Aorta (tissue), 5 donors: ENCODE data around the gene ARID1B. TPM values are rescaled to one million over a fixed set of nuclear protein-coding genes. Genes with fewer than 3 reads are reported as not detected.

ENCODE experiments used
- ATAC-seq: fragments of 200-7000 bp; cut with Tn5 transposase; one replicate; pipeline ENCODE4 v1.9.1; 2022; ENCODE audit warnings: moderate library complexity; ENCODE audit not compliant: low FRiP score
- DNase-seq, 2 donors: peaks; one replicate each; pipeline ENCODE4 v3.0.0-alpha.2; 2020
- H3K27ac ChIP-seq, 2 donors: one replicate each; pipeline ENCODE4 v1.5.1; 2013; ENCODE audit warnings: low read length in 2 of 2, mild to moderate bottlenecking in 2 of 2, moderate library complexity in 2 of 2, control low read depth in 1 of 2, inconsistent platforms in 1 of 2, low read depth in 1 of 2
- H3K27me3 ChIP-seq, 2 donors: one replicate each; pipeline ENCODE4 v1.6.1; 2013; ENCODE audit warnings: control low read depth in 1 of 2, low read length in 1 of 2, mild to moderate bottlenecking in 1 of 2, moderate library complexity in 1 of 2; ENCODE audit not compliant: insufficient read depth in 2 of 2, control insufficient read depth in 1 of 2
- H3K36me3 ChIP-seq, 2 donors: one replicate each; pipeline ENCODE4 v1.6.1; 2013; ENCODE audit warnings: control low read depth in 1 of 2, low read length in 1 of 2, mild to moderate bottlenecking in 1 of 2; ENCODE audit not compliant: insufficient read depth in 2 of 2, control insufficient read depth in 1 of 2
- H3K4me1 ChIP-seq, 2 donors: one replicate each; pipeline ENCODE4 v1.6.1; 2013; ENCODE audit warnings: low read length in 2 of 2, control low read depth in 1 of 2, mild to moderate bottlenecking in 1 of 2, moderate library complexity in 1 of 2; ENCODE audit not compliant: insufficient read depth in 2 of 2, control insufficient read depth in 1 of 2
- H3K4me3 ChIP-seq, 2 donors: one replicate each; pipeline ENCODE4 v1.5.1; 2013; ENCODE audit warnings: low read length in 2 of 2, control low read depth in 1 of 2, mild to moderate bottlenecking in 1 of 2
- H3K9me3 ChIP-seq: one replicate; pipeline ENCODE4 v1.6.1; 2013; ENCODE audit warnings: mild to moderate bottlenecking, low read length; ENCODE audit not compliant: control insufficient read depth
- WGBS, 2 donors: extraction: QIAGEN DNeasy Blood & Tissue Kit; methylation state at CpG; one replicate each; pipeline ENCODE4 v1.1.7; 2013; 5-methylcytosine and 5-hydroxymethylcytosine counted together
- intact Hi-C, 2 donors: fragments of 100-400 bp; cut with DNase I; formaldehyde crosslinking; loops; one replicate each; pipeline versions ENCODE4 v1.14.2 to v1.15.0; 2022
- polyA plus RNA-seq, 2 donors: library from polyadenylated mRNA; stranded (reverse); fragments of 200-250 nt; gene quantifications; one replicate each; pipeline ENCODE4 v1.2.3, GENCODE V29; 2013
- total RNA-seq, 2 donors: library from RNA; stranded (reverse); fragmentation: NEBNext Ultra II Directional; extraction: Animal tissue kit (Norgen Biotek cat#: 25700); gene quantifications; one replicate each; pipeline ENCODE4 v1.2.1, GENCODE V29; 2021
- donor health status: healthy with polysubstance abuse.
- donor health status: Bipolar disorder and iron deficiency.
- donor health status: DM: no; HTN: no; CAD: no.
- donor health status: DM: no; HTN: no; CAD: no.
- donor health status: DM: yes; HTN: yes; CAD: no.

ARID1B gene
- total and polyA plus RNA-seq, 4 donors = 6.5 to 143 (median 54.5) TPM

DNA sequence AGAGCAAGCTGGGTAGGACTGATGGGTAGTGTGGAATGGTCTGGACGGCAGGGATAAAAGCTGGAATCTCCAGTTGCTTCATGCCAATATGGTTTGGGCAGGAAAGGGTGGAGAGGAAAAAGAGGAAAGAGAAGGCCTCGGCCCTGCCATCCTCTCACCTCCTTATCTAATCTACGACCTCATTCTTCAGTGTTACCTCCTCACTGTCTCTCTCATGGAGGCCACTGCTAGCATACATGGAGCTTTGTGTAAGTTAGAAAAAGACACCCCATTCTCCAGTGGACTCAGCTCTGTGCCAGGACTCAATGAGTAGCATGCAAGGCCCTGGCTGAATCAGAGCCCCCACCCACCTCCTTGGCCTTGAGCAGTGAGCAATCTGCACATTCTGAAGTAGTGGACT lies 6.1 kb upstream of the ARID1B start:
- DNase-seq (no peak), ATAC-seq (no peak)
- WGBS, 2 donors = 74 to 77% methylated on average over 3 of the region's 3 CpGs
- H3K27me3 ChIP-seq = no peaks in the 10 kb centered on the region
- no peaks in the 10 kb centered on the region for H3K9me3 ChIP-seq
- intact Hi-C loops = loop anchor here (5.0 to 10.0 kb wide), 2 partner anchors 49 to 414 kb away; no protein-coding TSS in a partner anchor
- no peak overlapping the region for H3K27ac ChIP-seq
- H3K4me1 ChIP-seq = no peaks in the 10 kb centered on the region
- no peaks in the 10 kb centered on the region for H3K36me3 ChIP-seq
- H3K4me3 ChIP-seq = no peak overlapping the region

DNA sequence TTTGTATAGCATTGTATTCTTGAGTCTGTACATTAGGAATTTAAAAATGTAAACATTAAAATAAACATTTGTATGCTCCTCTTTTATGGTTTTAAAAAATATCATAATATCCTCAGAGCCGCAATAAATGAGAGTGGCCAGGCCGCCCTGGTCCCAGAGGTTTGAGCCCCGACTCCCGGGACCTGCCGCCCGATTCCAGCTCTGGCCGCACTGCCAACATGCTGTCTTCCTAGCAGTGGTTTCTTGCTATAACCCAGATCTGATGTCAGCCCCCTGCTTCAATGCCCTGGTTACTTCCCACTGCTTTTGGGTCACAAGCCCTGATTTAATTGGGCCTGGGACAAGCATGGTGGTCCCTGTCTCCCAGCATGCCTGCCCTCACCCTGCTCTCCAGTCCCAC lies 5.4 kb upstream of the ARID1B start:
- H3K27me3 ChIP-seq = no peaks in the 10 kb centered on the region
- no peaks in the 10 kb centered on the region for H3K36me3 ChIP-seq
- DNase-seq (no peak), ATAC-seq (no peak)
- WGBS, 2 donors = 99% methylated on average over 7 of the region's 7 CpGs
- intact Hi-C loops = loop anchor here (5.0 to 10.0 kb wide), 2 partner anchors 49 to 413 kb away; no protein-coding TSS in a partner anchor
- no peaks in the 10 kb centered on the region for H3K9me3 ChIP-seq
- no peak overlapping the region for H3K27ac ChIP-seq
- H3K4me3 ChIP-seq = no peak overlapping the region
- no peaks in the 10 kb centered on the region for H3K4me1 ChIP-seq

DNA sequence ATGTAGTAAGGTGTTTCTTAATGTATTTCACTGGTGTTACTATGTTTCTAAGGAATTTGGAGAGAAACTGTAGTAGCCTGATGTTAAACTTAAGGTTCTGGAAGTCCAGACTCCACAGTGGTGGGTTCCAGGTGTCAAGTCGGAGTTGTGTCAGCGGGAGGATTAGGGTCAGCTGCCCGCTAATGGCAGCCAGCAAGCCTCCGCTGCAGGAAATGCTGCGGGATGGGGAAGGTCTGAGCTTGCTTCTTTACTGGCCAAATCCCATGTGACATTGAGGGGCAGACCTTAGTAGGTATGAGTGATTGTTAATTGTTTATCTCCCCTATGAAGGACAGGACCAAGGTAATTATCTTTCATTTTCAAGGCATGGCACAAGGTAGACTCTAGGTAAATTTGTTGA lies 3.7 kb upstream of the ARID1B start:
- intact Hi-C loops = loop anchor here (5.0 to 10.0 kb wide), 2 partner anchors 51 to 411 kb away; no protein-coding TSS in a partner anchor
- no peak overlapping the region for H3K4me3 ChIP-seq
- DNase-seq = no peak

DNA sequence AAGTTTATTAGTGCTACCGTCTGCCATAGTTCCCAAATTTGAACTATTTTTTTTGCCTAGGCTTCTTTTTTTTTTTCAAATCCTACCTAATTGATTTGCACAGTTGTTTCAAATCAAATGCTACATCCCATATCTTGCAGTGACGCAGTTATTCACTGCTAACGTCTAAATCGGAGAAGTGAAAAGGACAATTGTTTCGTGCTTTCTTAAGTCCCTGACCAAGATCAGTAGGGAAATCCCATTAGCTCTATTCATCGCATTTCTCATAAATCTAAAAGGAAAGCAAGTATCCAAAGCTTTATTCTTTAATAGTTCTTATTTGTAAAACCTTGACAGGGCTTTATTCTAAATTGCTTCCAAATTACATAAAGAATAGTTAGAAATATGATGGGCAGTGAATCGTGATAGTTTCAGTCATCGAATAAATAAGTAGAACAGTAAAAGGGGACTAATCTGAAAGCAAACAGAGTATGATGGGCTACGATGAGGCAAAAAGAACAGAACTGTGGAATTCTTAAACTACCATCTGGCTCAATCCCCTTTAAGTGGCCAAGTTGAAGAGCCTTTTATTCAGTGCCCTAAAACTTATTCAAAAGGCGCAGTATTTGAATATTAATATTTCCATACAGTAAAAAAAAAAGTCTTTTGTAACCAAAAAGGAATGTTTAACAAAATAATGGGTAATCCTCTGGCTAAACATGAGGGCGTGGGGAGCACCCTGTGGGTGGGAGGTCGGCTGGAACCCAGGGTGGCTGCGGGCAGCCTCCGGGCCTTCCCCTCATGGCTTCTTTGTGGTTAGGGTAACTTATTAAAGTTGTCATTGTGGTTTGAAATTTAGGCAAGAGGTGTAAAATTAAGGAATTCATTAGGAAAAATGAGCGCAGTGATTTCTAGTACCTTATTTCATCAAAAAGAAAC lies 3.0 kb upstream of the ARID1B start:
- intact Hi-C loops = loop anchor here (5.0 to 10.0 kb wide), 2 partner anchors 52 to 411 kb away; no protein-coding TSS in a partner anchor
- DNase-seq (no peak), ATAC-seq (no peak)
- Histone ChIP-seq H3K36me3 (no peaks in the 10 kb centered on the region), H3K27me3 (no peaks in the 10 kb centered on the region), H3K4me1 (no peaks in the 10 kb centered on the region), H3K4me3 (peak overlapping the region in 1 of 2 donors; percentile 43), H3K27ac (peak overlapping the region; percentile 23 to 29), H3K9me3 (no peaks in the 10 kb centered on the region)
- 33 to 34% methylated on average over 15 of the region's 15 CpGs for WGBS, 2 donors

More for the DNA sequence above, 3.7 kb upstream of the ARID1B start:
- Histone ChIP-seq H3K27ac (no peak overlapping the region), H3K4me1 (no peaks in the 10 kb centered on the region), H3K9me3 (no peaks in the 10 kb centered on the region), H3K27me3 (no peaks in the 10 kb centered on the region), H3K36me3 (no peaks in the 10 kb centered on the region)
- no peak for ATAC-seq
- WGBS, 2 donors = 69 to 85% methylated on average over 5 of the region's 5 CpGs

DNA sequence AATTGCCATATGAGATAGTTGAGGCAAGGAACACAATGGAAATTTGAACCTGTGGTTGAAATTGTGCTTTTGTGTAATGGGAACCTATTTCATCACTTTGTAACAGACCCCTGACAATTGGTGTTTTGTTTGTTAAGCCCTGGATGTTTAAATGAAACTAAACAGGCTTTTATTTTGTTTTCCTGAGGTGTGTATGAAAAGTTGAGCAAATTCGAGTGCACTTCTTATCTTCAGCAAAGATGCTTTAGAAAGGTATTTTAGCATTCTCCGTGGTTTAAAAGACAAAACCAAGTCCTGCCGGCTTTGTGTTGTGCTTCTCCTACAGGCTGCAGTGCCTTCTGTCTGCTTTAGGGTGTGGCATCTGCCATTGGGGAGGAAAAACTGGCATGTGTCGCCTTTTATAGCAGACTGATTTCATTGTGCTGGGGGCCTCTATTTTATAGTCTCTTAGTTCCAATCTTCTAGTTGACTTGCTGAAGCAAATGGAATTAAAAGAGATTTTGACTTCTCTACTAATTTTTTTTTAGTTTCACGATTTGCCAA lies 2.2 kb upstream of the ARID1B start:
- H3K36me3 ChIP-seq = no peaks in the 10 kb centered on the region
- no peaks in the 10 kb centered on the region for H3K4me1 ChIP-seq
- 13 to 14% methylated on average over 5 of the region's 5 CpGs for WGBS, 2 donors
- H3K27ac ChIP-seq = peak overlapping the region in 1 of 2 donors; percentile 71
- no peak for ATAC-seq
- intact Hi-C loops = loop anchor here (5.0 to 10.0 kb wide), 4 partner anchors 53 to 410 kb away; no protein-coding TSS in a partner anchor
- peak overlapping the region in 1 of 2 donors; percentile 43 for H3K4me3 ChIP-seq
- H3K27me3 ChIP-seq = no peaks in the 10 kb centered on the region
- no peaks in the 10 kb centered on the region for H3K9me3 ChIP-seq
- no peak for DNase-seq

DNA sequence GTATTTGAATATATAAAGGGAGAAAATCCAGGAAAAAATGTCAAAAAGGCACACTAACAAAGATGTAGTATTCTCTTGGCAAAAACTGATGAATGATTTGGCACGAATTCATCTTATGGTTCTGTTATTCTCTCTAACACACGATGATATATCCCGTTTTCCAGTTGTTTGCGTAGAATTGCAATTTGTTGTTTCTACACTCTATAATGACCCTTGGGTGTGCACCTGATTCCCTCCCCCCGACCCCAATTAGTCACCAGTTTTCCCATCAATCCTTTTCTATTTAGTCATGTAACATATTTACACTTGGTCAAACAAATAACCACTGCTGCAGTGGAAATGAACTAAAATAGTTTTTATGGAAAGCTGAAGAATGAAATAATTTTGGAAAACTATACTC lies 1.5 kb upstream of the ARID1B start:
- Histone ChIP-seq H3K27me3 (no peaks in the 10 kb centered on the region), H3K27ac (no peak overlapping the region), H3K9me3 (no peaks in the 10 kb centered on the region), H3K4me1 (no peaks in the 10 kb centered on the region), H3K4me3 (no peak overlapping the region), H3K36me3 (no peaks in the 10 kb centered on the region)
- ATAC-seq (no peak), DNase-seq (no peak)
- WGBS, 2 donors = 10 to 18% methylated on average over 5 of the region's 5 CpGs
- intact Hi-C loops = loop anchor here (5.0 to 10.0 kb wide), 3 partner anchors 88 to 409 kb away; no protein-coding TSS in a partner anchor

DNA sequence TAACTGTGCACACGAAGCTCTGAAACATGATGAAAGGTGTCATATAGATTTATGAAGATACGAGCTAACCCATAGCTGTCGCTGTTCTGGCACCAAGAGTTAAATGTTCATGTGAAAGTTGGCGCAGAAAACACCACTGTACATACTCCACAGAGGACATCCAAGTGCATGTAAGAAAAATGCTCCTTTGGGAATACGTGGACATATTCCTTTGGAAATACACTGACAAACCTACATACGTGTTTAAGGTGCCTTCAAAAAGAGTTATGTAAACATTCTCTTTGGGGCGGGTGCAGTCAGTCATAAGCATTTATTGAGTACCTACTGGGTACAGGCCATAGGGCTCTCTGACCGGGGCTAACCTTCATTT lies 723 bp upstream of the ARID1B start:
- 1% methylated on average over 8 of the region's 8 CpGs for whole genome bisulfite sequencing, 2 donors
- Histone ChIP-seq H3K9me3 (no peaks in the 10 kb centered on the region), H3K4me1 (no peaks in the 10 kb centered on the region), H3K36me3 (no peaks in the 10 kb centered on the region), H3K27ac (peak overlapping the region; percentile 85 to 100), H3K27me3 (no peaks in the 10 kb centered on the region), H3K4me3 (peak overlapping the region; percentile 87 to 96)
- intact Hi-C loops = loop anchor here (5.0 to 10.0 kb wide), 3 partner anchors 89 to 408 kb away; no protein-coding TSS in a partner anchor
- ATAC-seq = no peak
- no peak for DNase-seq

DNA sequence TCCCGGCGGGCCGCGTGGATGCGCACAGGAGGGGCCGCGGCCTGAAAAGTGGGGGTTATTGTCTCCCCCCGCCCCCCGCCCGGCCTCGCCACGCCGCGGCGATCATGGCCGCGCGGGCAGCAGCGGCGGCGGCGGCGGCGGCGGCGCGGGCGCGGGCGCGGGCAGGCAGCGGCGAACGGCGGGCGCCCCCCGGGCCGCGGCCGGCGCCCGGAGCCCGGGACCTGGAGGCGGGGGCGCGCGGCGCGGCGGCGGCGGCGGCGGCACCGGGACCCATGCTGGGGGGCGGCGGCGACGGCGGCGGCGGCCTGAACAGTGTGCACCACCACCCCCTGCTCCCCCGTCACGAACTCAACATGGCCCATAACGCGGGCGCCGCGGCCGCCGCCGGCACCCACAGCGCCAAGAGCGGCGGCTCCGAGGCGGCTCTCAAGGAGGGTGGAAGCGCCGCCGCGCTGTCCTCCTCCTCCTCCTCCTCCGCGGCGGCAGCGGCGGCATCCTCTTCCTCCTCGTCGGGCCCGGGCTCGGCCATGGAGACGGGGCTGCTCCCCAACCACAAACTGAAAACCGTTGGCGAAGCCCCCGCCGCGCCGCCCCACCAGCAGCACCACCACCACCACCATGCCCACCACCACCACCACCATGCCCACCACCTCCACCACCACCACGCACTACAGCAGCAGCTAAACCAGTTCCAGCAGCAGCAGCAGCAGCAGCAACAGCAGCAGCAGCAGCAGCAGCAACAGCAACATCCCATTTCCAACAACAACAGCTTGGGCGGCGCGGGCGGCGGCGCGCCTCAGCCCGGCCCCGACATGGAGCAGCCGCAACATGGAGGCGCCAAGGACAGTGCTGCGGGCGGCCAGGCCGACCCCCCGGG lies 637 bp downstream of the ARID1B start:
- DNase-seq (peak; percentile 73 to 83), ATAC-seq (peak; percentile 42)
- H3K4me1 ChIP-seq = no peaks in the 10 kb centered on the region
- H3K27me3 ChIP-seq = no peaks in the 10 kb centered on the region
- no peaks in the 10 kb centered on the region for H3K9me3 ChIP-seq
- WGBS, 2 donors = 0 to 1% methylated on average over 61 to 113 of the region's 113 CpGs
- H3K36me3 ChIP-seq = no peaks in the 10 kb centered on the region
- H3K4me3 ChIP-seq = peak overlapping the region; percentile 87 to 96
- intact Hi-C loops = loop anchor here (1.0 to 10.0 kb wide), 5 partner anchors 59 to 407 kb away; no protein-coding TSS in a partner anchor
- peak overlapping the region; percentile 85 to 100 for H3K27ac ChIP-seq
